Smooth muscle cell of the brain vasculature (primary cell): ENCODE results near the gene SLC6A5.

Source experiments
- DNase-seq: peaks from one replicate; pipeline ENCODE4 v3.0.0-alpha.2; 2012; ENCODE audit warnings: low read depth, low spot score

SLC6A5 gene

GRCh38 chr11:20596205-20597153 is 2.9 kb upstream of the SLC6A5 start:
- DNase-seq: no peak

DNA sequence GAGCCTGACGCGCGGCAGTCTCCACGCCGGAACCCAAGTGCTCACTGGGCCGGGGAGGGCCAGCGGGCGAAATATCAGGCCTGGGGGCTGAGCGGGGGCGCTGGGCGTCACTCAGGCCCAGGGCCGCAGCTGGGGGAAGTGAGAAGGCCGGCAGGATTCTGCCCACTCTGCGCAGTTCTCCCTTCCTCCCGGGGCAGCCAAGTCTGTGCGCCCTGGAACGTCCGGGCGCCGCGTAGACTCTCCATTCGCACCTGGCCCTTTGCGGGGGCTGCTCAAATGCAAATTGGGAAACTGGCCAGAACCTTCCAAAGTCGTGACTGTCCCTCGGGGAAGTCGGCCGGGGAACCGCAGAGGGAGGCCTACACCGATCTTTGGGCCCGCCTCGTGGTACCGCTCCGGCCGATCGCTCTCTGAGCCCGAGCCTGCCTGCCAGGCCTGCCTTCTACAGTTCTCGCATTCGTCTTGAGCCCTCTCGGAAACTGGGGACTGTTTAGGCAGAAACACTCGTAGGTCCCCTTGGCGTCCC is 2.2 kb upstream of the SLC6A5 start:
- DNase-seq: no peak

DNA sequence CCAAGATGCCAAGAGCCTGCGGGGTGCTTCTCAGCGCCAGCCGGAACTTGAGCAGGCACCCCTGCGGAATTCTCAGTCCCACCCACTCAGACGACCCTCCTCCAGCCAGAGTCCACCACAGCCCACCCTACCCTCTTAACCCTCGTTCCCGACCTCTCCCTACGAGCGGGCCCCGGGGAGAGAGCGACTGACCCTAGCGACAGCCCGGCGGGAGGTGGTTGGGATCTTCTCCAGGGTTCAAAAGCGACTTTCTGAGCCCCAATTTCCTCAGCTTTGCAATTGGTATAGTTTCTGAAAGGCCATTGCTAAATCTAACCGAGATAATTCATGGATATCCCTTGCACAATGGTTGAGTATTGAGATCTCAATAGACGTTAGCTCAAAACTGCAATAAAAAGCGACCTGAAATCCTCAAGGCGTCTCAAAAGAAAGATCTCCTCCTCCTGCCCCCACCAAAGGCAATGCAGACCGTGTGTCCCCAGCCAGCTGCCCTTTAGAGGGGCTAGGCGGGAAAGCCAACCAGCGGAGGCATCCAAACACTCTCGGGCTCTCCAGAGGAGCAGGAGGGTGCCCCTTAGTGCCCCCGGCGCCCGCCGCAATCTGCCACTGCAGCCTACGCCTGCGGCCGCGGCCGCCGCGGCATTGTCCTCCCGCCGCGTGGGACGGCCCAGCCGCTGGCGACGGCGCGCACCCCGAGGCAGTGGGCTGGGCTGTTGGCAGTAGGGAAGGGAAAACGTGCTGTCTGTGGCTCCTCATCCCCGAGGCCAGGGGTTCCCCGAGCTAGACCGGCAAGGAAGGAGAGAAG is 1.5 kb upstream of the SLC6A5 start:
- no peak for DNase-seq

- no peak for DNase-seq
Measured at GRCh38 chr11:20598492-20598891, 916 bp upstream of the SLC6A5 start.

GRCh38 chr11:20600020-20600346 is 575 bp downstream of the SLC6A5 start:
- DNase-seq: no peak

DNA sequence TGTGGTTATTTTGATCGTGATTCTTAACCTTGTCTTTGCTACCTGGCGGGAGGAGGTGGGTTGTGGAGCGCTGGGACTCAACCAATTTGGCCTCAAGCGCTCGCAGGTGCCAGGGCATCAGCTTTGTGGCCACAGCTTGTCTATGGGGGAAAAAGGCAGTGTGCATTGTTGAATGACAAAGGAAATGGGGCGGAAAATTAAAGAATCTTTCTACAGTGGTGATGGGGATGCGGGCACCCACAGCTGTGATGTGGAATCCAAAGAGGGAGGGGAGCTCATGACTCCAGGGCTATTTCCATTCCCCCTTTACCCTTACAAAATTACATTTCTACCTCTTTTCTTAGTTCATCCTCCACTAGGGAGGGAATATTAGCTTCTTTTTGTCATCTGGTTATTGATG is 1.1 kb downstream of the SLC6A5 start:
- no peak for DNase-seq

GRCh38 chr11:20601221-20601914 is 2.0 kb downstream of the SLC6A5 start:
- DNase-seq: no peak

DNA sequence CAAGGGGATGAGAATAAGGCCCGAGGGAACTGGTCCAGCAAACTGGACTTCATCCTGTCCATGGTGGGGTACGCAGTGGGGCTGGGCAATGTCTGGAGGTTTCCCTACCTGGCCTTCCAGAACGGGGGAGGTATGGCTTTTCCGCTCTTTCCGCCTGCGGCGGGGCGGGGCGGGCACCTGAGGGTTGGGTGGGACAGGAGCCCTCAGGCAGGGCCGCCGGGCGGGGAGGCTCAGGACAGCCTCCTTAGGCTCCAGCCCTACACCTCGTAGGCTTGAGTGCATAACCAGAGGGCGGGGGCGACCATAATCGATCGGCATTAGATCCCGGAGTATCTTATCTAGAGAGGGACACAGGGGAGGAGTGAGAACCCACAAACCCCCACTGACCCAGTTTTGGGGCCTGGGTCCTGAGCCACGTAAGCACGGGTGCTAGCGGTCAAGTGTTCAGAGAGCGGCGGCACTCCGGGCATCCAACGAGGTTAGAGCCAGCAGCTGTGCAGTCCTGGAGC is 4.9 kb downstream of the SLC6A5 start:
- DNase-seq: no peak

GRCh38 chr11:20604864-20605601 is 5.6 kb downstream of the SLC6A5 start:
- DNase-seq: no peak

- no peak for DNase-seq
Measured at GRCh38 chr11:20605602-20606091, 6.2 kb downstream of the SLC6A5 start.

- no peak for DNase-seq
Measured at GRCh38 chr11:20608934-20609333, 9.5 kb downstream of the SLC6A5 start.

DNA sequence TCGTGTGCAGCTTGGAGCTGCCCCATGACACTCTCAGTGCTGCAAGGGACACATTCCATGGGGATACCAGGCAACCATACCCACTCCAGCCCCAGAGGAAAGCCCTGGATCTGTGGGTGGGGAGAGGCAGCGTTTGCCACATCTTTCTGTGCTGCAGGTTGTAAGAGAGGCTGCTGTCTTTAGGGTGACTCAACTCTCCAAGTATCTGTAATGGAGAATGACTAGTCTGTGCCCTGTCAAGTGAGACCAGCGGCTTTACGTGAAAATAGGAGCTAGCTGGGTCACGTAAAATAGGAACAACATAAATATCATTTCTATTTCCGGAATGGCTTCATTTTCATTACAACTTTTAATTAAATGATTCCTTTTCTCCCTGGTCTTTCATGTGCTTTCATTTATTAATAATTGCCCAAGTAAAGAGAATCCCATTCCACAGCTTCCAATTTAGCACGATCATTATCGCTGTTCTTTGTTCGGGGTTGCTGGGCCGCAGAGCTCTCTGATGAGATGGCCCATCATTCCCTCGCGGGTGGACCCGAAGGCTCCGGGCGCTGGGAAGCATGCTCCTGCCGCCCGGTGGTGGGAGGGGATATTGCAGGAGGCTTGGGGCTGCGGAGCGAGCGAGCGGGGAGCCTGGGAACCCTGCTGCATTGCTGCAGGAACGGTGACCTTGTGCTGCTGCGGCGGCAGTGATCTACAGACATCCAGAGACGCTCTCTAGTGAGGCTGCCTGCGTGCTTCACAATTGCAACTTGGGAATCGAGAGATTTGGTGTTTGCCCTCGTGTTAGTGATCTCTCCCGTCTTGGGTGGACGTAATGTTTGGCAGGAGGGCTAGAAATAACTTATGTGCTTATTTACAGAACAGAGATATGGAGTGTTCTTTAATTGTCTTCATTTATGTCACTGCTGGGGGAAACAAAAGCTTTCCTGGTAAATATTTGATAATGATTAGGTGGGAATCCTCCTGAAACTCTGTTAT is 10.6 kb downstream of the SLC6A5 start:
- peak; percentile 10 for DNase-seq

DNA sequence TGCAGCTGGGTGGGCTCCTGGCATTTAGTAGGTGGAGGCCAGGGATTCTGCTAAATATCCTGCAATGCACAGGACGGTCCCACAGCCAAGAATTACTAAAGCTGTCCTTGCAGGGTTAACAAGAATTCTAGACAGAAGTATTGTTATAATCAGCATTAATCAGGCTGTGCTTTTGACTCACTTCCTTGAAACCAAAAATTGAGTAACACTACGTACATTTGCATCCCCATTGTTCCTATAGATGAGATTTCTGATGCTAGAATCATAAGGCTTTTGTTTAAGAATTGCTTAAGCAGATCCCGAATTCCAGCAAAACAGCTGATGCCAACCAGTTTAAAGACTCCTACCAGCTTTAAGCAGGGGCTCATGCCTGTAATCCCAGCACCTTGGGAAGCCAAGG is 11.4 kb downstream of the SLC6A5 start:
- no peak for DNase-seq

GRCh38 chr11:20611445-20611844 is 12.0 kb downstream of the SLC6A5 start:
- no peak for DNase-seq

DNA sequence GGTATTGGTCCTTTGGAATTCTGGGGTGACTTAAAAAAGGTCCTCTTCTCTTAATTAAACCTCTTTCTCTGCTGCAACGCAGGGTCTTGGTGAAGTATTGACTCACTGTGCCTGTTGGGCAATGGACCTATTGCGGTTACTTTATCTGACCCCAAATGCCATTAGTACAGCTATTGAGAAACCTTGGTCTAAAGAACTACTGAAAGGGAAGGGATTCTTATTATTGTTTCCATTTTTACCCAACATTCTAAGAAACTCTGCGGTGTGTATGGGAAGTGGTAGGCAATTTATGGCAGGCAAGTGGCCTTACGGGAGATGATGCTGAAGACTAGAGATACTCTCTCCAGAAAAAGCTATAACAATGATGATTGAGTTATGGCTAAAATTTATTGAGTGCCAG is 12.5 kb downstream of the SLC6A5 start:
- DNase-seq: no peak

DNA sequence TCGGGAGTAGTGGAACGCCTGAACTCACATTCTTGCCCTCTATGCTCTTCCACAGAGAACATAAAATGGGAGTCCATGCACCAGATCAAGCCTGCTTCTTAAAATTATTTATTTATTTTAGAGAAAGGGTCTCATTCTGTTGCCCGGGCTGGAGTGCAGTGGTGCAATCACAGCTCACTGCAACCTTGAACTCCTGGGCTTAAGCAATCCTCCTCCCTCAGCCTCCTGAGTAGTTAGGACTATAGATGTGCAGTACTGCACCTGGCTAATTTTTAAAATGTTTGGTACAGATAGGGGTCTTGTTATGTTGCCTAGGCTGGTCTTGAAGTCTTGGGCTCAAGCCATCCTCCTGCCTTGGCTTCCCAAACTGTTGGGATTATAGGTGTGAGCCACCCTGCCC is 13.0 kb downstream of the SLC6A5 start:
- DNase-seq: no peak

GRCh38 chr11:20616920-20617319 is 17.5 kb downstream of the SLC6A5 start:
- no peak for DNase-seq

DNA sequence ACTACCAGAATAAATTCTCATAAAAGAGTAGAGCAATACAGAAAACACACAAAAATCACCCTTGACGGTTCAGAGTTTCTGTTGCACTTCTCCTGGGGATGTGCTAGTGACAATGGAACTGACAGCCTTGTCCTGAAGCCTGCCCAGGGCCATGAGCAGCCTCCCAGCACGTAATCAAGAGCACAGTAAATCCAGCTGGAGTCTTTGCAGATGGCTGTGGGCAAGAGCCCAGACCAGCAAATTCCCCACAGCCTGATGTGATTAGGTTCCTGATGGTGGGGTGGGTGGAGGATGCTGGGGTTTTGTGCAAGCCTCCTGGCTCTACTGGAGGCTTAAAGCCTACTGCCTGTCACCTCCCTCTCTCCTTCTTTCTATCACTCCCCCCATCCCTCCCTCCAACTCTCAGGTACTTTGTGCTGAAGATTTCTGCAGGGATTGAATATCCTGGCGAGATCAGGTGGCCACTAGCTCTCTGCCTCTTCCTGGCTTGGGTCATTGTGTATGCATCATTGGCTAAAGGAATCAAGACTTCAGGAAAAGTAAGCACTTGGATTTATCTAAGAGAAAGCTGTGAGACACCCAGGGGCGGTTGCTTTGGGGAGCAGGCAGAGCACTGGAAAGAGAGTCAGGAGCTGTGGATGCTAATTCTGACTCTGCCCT is 18.1 kb downstream of the SLC6A5 start:
- no peak for DNase-seq

DNA sequence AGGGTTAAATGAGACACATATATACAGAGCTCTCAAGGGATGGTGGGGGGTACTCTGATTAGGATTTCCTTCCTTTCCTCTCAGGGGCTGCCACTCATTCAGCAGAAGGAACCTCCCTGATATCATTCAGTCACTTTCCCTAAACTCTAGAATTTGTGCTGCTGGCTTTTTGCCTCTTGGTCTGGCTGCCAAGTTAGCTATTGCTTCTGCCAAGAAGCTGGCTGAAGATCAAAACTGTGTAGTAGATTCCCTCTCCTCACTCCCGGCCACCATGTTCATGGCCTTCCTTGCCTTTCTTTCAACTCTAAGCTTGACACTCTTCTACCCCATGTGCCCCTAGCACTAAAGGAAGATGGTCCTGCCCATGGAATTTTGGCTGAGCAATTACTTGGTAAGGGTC is 18.7 kb downstream of the SLC6A5 start:
- no peak for DNase-seq
